Hepatocyte (in vitro differentiated cells): ENCODE measurements around the gene GPC5. TPM values are rescaled to one million over a fixed set of nuclear protein-coding genes. Genes with fewer than 3 reads are reported as not detected.

Experiments used
- DNase-seq: peaks from one replicate; pipeline ENCODE4 v3.0.0-alpha.2; 2016; ENCODE audit warnings: low spot score
- H2AFZ ChIP-seq: fragments of 200-600 bp; sonication (generic); 2 replicates; pipeline ENCODE4 v1.6.0; 2016; ENCODE audit warnings: antibody characterized with exemption, mild to moderate bottlenecking
- H3K27ac ChIP-seq: fragments of 200-600 bp; sonication (generic); 2 replicates; pipeline ENCODE4 v1.5.1; 2016; ENCODE audit warnings: mild to moderate bottlenecking
- H3K27me3 ChIP-seq: fragments of 200-600 bp; sonication (generic); 2 replicates; pipeline ENCODE4 v1.6.1; 2016
- H3K36me3 ChIP-seq: fragments of 200-600 bp; sonication (generic); replicated peaks from 2 replicates; pipeline ENCODE4 v1.5.1; 2016; ENCODE audit warnings: low read depth; ENCODE audit not compliant: insufficient read depth
- H3K4me1 ChIP-seq: fragments of 200-600 bp; sonication (generic); 2 replicates; pipeline ENCODE4 v1.5.1; 2016; ENCODE audit warnings: mild to moderate bottlenecking, moderate library complexity; ENCODE audit not compliant: insufficient read depth
- H3K4me2 ChIP-seq: fragments of 200-600 bp; sonication (generic); 2 replicates; pipeline ENCODE4 v1.6.0; 2016
- H3K4me3 ChIP-seq: fragments of 200-600 bp; sonication (generic); 2 replicates; pipeline ENCODE4 v1.5.1; 2016; ENCODE audit warnings: mild to moderate bottlenecking
- H3K79me2 ChIP-seq: fragments of 200-600 bp; sonication (generic); 2 replicates; pipeline ENCODE4 v1.6.0; 2017; ENCODE audit warnings: mild to moderate bottlenecking
- H3K9me2 ChIP-seq: fragments of 200-600 bp; sonication (generic); replicated peaks from 2 replicates; pipeline ENCODE4 v1.6.0; 2017; ENCODE audit warnings: mild to moderate bottlenecking; ENCODE audit not compliant: insufficient read depth
- H3K9me3 ChIP-seq: fragments of 200-600 bp; sonication (generic); 2 replicates; pipeline ENCODE4 v1.5.1; 2016; ENCODE audit warnings: low read depth, mild to moderate bottlenecking
- H4K20me1 ChIP-seq: fragments of 200-600 bp; sonication (generic); 2 replicates; pipeline ENCODE4 v1.6.0; 2016; ENCODE audit warnings: mild to moderate bottlenecking; ENCODE audit not compliant: insufficient read depth, poor library complexity, severe bottlenecking
- EZH2 ChIP-seq: fragments of 200-600 bp; sonication (generic); IDR thresholded peaks from 2 replicates; pipeline ENCODE4 v1.6.1; 2016; ENCODE audit warnings: antibody characterized with exemption, mild to moderate bottlenecking, borderline replicate concordance
- EZH2phosphoT487 ChIP-seq: fragments of 200-600 bp; sonication (generic); IDR thresholded peaks from one replicate; pipeline ENCODE4 v1.6.1; 2018; ENCODE audit warnings: antibody characterized with exemption, mild to moderate bottlenecking, low read depth, moderate library complexity; ENCODE audit not compliant: unreplicated experiment, severe bottlenecking
- WGBS: methylation state at CpG from one replicate; pipeline ENCODE4 v1.1.6; 2016; ENCODE audit warnings: low lambda C conversion rate; ENCODE audit errors: missing lambda C conversion rate; 5-methylcytosine and 5-hydroxymethylcytosine counted together
- polyA plus RNA-seq: library from polyadenylated mRNA; unstranded; fragments of >200 nt; fragmentation: Nextera tagmentation; extraction: Ambion mirVana; gene quantifications from 2 replicates; pipeline ENCODE4 v1.2.1, GENCODE V29; 2016
- total RNA-seq: library from RNA; depleted of rRNA; stranded (reverse); fragments of >200 nt; gene quantifications from 2 replicates; pipeline ENCODE4 v1.2.3, GENCODE V29; 2014
- TF ChIP-seq, protein P1 (sequence below): fragments of 200-600 bp; sonication (generic); IDR thresholded peaks from 2 replicates; pipeline ENCODE4 v1.5.1; 2016; ENCODE audit warnings: antibody characterized with exemption, mild to moderate bottlenecking; ENCODE audit not compliant: poor library complexity

Gene GPC5
- total and polyA plus RNA-seq, 2 experiments from 2014 or later, result 3.9 to 5.4 TPM

- WGBS, result 89% methylated on average over 22 of the region's 22 CpGs
- no peak for DNase-seq
These were observed 899.8 kb downstream of the GPC5 start for GRCh38 chr13:92297971-92298942.

GRCh38 chr13:92300651-92301050 is 902.2 kb downstream of the GPC5 start:
- no peaks in the 10 kb centered on the region for H3K4me1 ChIP-seq
- H3K79me2 ChIP-seq, result no peaks in the 10 kb centered on the region
- no peaks in the 10 kb centered on the region for H3K9me3 ChIP-seq
- H3K27ac ChIP-seq, result no peak overlapping the region
- no peak overlapping the region for H3K4me3 ChIP-seq
- no peak overlapping the region for H3K4me2 ChIP-seq
- 85% methylated on average over 1 of the region's 1 CpG for WGBS
- no peaks in the 10 kb centered on the region for H3K36me3 ChIP-seq
- TF ChIP-seq EZH2phosphoT487 (no peak), EZH2 (no peak)
- TF ChIP-seq, protein P1, sequence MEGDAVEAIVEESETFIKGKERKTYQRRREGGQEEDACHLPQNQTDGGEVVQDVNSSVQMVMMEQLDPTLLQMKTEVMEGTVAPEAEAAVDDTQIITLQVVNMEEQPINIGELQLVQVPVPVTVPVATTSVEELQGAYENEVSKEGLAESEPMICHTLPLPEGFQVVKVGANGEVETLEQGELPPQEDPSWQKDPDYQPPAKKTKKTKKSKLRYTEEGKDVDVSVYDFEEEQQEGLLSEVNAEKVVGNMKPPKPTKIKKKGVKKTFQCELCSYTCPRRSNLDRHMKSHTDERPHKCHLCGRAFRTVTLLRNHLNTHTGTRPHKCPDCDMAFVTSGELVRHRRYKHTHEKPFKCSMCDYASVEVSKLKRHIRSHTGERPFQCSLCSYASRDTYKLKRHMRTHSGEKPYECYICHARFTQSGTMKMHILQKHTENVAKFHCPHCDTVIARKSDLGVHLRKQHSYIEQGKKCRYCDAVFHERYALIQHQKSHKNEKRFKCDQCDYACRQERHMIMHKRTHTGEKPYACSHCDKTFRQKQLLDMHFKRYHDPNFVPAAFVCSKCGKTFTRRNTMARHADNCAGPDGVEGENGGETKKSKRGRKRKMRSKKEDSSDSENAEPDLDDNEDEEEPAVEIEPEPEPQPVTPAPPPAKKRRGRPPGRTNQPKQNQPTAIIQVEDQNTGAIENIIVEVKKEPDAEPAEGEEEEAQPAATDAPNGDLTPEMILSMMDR, result no peak
- no peaks in the 10 kb centered on the region for H3K9me2 ChIP-seq
- no peaks in the 10 kb centered on the region for H3K27me3 ChIP-seq
- DNase-seq, result no peak
- no peaks in the 10 kb centered on the region for H4K20me1 ChIP-seq
- no peak overlapping the region for H2AFZ ChIP-seq

More at GRCh38 chr13:92297971-92298942, 899.8 kb downstream of the GPC5 start:
- Histone ChIP-seq H3K27ac (no peak overlapping the region), H3K9me3 (no peaks in the 10 kb centered on the region), H4K20me1 (no peaks in the 10 kb centered on the region), H3K79me2 (no peaks in the 10 kb centered on the region), H3K9me2 (no peaks in the 10 kb centered on the region), H3K36me3 (no peaks in the 10 kb centered on the region), H3K4me3 (no peak overlapping the region), H3K27me3 (no peaks in the 10 kb centered on the region), H3K4me2 (no peak overlapping the region), H3K4me1 (no peaks in the 10 kb centered on the region), H2AFZ (no peak overlapping the region)
- TF ChIP-seq EZH2phosphoT487, result no peak
- TF ChIP-seq, protein P1, result no peak

GRCh38 chr13:92303428-92303827 is 905.0 kb downstream of the GPC5 start:
- no peaks in the 10 kb centered on the region for H3K79me2 ChIP-seq
- H3K4me1 ChIP-seq, result no peaks in the 10 kb centered on the region
- no peak overlapping the region for H2AFZ ChIP-seq
- H3K36me3 ChIP-seq, result no peaks in the 10 kb centered on the region
- H3K27me3 ChIP-seq, result no peaks in the 10 kb centered on the region
- no peak overlapping the region for H3K4me2 ChIP-seq
- H3K9me2 ChIP-seq, result no peaks in the 10 kb centered on the region
- WGBS, result 77% methylated on average over 1 of the region's 1 CpG
- H3K27ac ChIP-seq, result no peak overlapping the region
- no peaks in the 10 kb centered on the region for H4K20me1 ChIP-seq
- H3K4me3 ChIP-seq, result no peak overlapping the region
- peak; percentile 5 for DNase-seq
- TF ChIP-seq EZH2 (no peak), EZH2phosphoT487 (no peak)
- TF ChIP-seq, protein P1, result no peak
- H3K9me3 ChIP-seq, result no peaks in the 10 kb centered on the region
